Caki2 (cell line): ENCODE data around the gene GIMAP2. TPM values are rescaled to one million over a fixed set of nuclear protein-coding genes. Genes with fewer than 3 reads are reported as not detected.

ENCODE experiments used
- DNase-seq: peaks from one replicate; pipeline ENCODE4 v3.0.0-alpha.2; 2015; ENCODE audit warnings: low read depth
- in situ Hi-C: cut with HindIII; loops from 2 replicates; pipeline ENCODE4 v1.10.0; 2016; ENCODE audit warnings: low sequenced_read_pairs, low pct_unique_long_range_greater_than_20kb, mixed read lengths
- total RNA-seq: library from RNA; depleted of rRNA; stranded (reverse); fragments of >200 nt; shearing (Covaris generic); gene quantifications from 2 replicates; pipeline ENCODE4 v1.2.3, GENCODE V29; 2014; ENCODE audit warnings: low replicate concordance

Gene GIMAP2
- total RNA-seq, 1 experiment from 2014 or later = not detected

DNA sequence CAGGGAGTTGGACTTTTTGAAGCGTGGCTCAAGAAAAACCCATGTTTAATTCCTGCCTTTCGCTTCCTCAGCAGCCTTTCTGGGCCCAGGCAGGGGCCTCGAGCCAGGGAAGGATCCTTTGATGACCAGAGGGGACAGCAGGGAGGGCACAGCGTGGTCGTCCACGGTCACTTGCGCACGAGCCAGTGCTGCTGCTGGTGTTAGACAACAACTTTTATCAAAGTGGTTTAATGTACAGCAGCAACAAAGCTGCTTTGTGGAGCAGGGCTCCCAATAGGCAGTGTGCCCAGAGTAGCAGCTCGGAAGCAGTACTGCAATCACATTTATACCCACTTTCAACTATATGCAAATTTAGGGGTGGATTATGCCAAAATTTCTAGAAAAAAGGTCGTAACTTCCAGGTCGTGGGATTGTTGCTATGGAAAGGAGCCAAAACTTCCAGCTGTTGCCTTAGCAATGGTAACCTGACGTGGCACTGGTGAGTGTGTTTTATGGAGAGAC, 37.0 kb downstream of the GIMAP2 start:
- in situ Hi-C loops = no loop called here
- DNase-seq = no peak

DNA sequence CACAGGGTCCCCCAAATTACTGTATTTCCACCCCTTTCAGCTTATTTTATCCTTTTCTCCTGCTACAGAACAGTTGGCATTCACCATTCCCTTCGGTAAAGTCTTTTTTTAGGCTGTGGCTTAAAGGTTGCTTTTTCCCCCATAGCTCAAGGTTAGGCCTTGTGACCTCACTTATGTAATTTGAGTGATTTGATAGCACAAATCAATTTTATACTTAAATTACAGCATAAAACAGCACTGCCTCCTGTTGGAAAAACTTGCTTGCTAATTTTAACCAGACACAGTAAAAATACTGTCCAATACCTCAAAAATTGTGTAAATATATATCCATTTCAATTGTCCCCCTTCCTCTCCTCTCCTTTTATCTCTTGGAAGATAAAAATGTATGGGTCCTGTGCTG, 38.0 kb downstream of the GIMAP2 start:
- in situ Hi-C loops = no loop called here
- DNase-seq = no peak

DNA sequence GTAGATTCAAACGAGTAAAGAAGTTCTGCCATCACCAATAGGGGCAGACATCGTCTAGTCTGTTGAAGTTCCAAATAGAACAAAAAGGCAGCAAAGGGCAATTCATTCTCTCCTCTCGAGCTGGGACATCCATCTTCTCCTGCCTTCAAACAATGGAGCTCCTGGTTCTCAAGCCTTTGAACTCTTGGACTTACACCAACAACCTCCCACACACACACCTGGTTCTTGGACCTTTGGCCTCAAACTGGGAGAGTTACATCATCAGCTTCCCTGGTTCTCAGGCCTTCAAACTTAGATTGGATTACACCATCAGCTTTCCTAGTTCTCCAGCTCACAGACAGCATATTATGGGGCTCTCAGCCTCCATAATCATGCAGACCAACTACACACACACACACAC, 41.9 kb downstream of the GIMAP2 start:
- in situ Hi-C loops = no loop called here
- DNase-seq = no peak

DNA sequence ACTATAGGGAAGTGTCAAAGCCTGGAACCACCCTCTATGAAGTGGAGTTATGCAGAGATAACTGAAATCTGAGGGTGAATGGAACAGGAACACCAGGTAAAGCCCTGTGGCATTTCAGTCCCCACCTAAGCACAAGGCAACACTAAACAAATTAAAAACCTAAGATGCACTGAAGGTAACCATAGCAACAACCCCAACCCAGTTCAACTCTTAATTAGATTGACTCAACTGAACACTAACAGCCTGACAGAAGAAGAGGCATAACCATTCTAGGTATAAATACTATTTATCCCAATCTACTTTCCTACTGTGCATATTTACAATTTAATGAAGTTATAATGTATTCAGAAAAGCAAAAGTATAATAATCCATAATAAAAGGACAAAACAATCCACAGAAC, 42.5 kb downstream of the GIMAP2 start:
- no peak for DNase-seq
- in situ Hi-C loops = no loop called here

DNA sequence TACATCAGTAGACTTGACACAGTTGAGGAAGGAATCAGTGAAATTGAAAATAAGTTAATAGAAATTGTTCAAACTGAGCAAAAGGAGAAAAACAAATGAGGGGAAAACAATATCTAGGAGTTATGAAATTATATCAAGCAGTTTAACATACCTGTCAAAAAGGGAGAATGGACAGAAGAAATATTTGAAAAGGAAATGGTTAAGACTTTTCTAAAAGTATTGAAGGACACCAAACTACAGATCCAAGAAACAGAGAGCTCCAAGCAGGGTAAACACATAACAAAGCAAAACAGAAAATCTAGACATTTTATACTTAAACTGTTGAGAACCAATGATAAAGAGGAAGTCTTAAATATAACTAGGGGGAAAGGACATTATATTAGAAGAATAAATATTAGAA, 43.1 kb downstream of the GIMAP2 start:
- DNase-seq = no peak
- in situ Hi-C loops = no loop called here

DNA sequence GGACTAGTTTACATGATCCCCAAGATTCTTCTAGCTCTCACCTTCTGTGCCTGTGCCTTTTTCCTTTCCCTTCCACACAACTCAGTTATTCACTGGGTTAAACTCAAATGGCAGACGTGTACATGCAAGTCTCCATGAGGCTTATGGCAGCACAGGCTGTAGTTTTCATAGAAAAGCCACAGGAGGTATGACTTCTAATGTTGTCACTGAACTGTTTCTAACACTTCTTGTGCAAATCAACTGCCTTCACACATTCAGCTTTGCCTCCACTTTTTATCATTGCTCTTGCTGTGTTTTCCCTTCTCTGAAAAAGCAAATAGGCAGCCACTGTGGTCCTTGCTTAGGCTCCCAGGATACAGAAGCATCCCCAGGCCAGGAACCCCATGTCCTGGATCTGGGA, 46.4 kb downstream of the GIMAP2 start:
- no peak for DNase-seq
- in situ Hi-C loops = no loop called here

DNA sequence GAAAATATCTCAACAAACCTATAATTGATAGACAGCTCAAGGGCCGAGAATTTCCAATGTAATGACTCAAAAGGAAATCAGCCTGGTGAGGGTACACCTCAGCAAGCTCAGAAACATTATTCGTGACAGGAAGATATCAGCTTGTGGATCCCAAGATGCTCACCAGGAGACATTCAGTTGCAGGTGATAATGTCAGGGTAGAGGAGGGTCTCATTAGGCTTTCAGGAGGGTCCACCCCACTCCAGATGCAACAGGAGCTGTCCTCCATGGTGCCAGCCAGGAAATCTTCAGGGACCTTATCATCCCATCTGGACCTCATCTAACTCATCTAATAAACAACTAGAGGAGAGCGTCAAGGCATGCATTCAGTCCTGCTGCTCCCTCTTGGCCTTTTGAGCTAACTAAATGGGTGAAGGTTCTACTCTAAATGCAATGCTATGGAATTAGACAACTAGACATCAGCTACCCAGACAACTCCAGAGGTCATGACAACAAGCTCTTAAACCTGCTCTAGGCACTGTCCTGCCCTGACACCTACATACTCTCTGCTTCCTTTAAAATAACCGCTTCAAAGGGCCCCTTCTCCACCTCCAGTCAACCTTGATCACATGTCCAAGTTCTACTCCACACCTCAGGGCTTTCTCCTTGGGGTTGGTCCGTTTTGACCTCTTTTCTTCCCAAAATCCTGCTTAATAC, 47.4 kb downstream of the GIMAP2 start:
- in situ Hi-C loops = no loop called here
- no peak for DNase-seq

DNA sequence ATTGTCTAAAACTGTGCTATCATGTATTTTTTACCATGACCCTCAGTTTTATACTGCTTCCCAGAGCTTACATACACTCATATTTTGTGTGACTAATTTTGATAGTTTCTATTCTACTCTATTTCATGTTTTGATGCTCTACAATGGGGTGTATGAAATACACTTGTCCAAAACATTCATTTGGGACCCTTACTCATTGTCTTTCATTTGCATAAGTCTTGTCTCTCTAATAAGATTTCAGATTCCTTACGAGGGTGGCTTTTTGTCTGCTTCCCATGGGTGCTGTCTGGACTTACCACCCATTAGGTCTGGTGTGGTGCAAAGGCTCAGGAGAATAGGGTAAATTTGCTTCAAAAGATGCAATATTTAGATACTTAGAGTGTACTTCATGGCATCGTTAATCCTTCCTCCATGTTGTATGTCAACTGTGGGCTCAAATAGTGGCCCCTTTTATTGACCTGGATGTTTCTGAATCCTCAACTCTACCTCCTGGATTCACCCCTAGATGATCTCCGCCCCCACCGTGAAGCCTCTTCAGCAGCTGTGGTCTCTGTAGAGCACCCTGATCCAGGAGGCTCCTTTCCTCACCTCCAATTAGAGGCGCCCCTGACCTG, 48.1 kb downstream of the GIMAP2 start:
- no peak for DNase-seq
- in situ Hi-C loops = no loop called here

DNA sequence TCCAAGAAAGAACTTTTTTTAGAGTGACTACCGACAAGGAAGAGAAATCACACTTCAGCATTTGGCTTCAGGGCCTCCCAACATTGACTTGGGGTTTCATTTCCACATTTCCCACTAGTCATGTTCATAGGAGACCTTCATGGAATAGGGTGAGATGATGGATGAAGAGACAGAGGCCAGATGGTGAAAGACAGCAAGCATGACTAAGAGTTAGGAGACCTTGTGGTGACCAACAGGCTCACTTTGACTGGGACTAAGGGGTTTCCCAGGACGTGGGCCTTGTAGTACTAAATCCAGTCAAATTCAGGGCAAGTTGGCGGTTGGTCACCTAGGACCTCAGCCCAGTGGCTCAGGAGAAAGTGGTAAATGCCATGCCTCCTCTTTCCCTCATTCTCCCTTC, 48.7 kb downstream of the GIMAP2 start:
- DNase-seq = no peak
- in situ Hi-C loops = no loop called here

DNA sequence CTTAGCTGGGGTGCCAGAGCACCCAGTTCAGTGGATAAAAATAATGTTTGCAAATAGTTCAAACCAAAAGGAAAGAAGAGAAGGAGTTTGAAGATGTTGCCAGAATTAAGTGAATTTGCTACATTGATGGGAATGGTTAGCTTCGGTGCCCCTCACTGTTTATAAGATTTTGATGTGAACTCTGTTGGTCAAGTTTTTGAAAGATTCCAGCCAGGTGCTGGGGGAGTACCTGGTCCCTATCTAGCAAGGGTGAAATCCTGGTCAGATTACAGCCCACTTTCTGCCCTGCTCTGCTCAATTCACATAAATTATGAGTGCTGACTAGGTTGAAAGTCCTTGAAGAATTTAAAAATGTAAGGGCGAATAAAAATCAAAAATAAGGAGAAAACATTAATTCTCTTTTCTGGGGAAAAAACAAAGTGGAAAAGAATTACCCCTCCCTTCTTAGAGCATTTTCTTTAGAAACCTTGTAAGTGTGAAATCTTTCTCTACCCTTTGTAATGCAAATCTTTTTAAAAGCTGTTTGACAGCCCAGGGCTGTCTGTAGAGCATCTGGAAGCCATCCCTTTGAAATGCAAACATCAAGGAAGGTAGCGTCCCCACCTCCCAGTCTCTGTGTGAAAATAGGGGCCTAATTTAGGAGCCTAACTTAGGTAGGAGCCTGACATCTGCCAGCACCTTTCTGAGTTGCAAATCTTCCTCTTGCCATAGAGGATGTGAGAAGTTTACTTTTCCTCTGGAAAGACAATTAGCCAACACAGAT, 50.3 kb downstream of the GIMAP2 start:
- DNase-seq = no peak
- in situ Hi-C loops = no loop called here

DNA sequence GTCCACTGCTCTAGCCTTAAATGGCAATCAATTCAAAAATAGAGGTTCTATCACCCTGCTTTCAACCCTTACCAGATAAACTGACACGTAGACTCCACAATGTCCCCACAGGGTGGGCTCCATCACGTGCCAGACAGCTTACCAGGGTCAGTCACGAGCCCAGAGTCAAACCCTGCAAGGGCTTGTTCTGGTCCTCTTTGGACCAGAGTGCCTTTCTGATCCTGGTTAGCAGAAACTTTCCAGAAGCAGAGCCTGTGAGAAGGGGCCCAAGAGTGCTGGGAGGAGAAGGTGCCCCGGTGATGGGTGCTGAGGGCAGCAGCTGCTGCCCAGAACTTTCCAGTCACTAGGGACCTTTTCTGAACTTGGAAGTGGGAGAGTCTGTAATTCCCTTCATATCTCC, 51.4 kb downstream of the GIMAP2 start:
- in situ Hi-C loops = no loop called here
- DNase-seq = no peak

DNA sequence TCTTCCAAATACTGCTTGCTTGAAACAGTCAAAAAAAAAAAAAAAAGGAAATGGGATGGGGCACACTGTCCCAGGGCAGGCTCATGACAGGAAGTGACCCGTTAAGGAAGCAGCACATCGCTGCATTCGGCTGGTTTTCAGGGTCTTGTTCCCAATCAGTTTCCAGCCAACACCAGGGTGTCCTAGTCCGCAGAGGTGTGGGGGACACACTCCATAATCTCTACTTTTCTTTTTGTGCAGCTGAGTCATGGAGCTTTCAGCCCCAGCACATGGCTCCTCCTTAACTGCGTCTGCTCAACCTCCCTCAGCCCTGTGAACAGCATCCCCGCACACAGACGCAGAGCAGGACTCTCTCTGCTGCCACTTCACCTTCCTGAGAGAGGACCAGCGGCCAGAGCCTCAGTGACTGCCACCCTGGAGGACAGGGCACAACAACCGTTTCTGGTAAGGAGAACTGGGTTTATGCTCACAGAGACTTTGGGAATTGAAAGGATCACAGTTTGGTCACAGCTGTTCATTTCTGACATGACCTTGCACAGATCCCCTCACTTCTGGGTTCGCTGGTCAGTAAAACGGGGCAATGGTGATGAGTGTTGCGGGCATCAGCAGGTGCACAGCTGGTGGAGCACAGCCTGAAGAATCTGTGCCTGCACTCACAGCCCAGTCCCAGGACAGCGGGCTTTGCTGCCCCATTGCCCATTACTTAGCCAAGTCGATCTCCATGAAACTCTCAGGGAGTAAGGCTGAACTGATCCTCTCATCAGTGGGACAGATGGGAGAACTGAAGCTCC, 52.0 kb downstream of the GIMAP2 start, which contains the start of gene GIMAP5:
Gene GIMAP5, plus strand, starts transcription at position 154 of the 791 bp plus-strand sequence. CDS start 3,467 bp downstream, outside the sequence.
- no peak for DNase-seq
- in situ Hi-C loops = no loop called here

DNA sequence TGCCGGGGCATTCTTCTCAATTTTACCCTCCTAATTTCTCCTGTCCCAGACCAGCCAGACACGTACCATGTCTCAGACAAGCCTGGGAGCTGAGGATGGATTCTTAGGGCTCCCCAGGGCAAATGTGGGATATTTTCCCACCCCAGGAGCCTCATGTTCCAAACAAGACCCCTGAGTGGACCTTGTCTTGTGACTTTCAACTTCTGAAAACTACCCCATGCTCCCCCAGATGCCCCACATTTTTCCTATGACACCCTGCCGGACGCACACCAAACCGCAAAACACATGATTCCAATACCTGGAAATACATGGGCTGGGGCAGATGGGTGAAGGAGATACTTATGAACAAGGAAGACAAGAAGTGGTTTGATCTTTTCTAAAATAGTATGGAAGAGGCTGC, 52.6 kb downstream of the GIMAP2 start:
- in situ Hi-C loops = no loop called here

DNA sequence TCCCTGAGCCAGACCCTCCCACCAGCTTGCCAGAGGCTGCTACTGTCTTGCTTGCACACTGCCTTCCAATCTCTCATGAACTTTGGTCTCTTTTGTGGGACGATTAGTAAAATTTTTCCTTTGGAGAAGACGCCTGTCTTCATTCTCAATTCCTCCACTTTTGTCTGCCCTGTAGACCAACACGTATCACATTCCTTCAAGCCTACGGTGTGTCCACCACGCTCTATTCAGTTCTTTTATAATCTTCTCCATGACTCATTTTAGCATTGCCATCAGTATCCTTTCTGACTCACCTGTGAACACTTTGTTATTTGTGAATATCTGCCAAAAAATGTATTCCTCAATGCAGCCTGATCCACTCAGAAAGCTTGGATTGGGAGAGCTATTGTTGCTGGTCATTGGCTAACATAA, 53.1 kb downstream of the GIMAP2 start:
- in situ Hi-C loops = no loop called here
- DNase-seq = no peak

More for the DNA sequence above, 52.6 kb downstream of the GIMAP2 start:
- DNase-seq = no peak

DNA sequence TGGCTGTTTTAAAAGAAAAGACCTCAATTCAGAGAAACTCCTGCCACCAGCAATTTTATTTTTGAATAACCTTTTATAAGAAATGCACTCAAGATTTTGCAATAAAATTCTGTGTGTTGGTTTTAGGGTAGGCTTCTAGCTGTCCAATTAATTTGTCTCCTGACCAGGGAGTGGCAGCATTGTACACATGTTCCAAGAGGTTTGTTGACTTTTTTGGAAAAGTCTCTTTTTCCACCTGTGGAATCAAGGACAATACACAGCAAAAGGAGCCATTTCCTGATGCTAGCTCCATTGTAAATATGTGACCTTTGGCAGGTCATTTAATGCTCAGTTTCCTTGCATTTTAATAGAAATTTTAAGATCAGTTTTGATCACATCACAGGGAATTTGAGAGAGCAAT, 53.5 kb downstream of the GIMAP2 start:
- in situ Hi-C loops = no loop called here
- no peak for DNase-seq

DNA sequence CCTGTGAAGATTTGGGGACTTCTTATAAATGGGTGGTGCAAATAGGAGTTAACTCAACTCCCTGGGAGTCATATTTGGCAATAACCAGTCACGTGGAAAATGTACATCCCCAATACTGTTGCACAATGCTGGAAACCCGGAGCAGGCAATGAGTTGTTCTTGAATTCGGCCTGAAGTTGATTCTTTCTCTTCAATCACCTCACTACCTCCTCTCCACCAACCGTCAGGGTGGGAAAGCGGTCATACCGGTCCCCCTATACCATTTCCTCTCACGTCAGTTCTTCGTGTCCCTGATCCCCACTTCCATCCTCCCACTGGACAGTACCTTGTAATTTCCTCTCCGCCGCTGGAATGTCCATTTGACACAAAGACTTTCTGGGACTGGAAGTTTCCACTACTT, 54.5 kb downstream of the GIMAP2 start:
- in situ Hi-C loops = no loop called here
- DNase-seq = no peak

DNA sequence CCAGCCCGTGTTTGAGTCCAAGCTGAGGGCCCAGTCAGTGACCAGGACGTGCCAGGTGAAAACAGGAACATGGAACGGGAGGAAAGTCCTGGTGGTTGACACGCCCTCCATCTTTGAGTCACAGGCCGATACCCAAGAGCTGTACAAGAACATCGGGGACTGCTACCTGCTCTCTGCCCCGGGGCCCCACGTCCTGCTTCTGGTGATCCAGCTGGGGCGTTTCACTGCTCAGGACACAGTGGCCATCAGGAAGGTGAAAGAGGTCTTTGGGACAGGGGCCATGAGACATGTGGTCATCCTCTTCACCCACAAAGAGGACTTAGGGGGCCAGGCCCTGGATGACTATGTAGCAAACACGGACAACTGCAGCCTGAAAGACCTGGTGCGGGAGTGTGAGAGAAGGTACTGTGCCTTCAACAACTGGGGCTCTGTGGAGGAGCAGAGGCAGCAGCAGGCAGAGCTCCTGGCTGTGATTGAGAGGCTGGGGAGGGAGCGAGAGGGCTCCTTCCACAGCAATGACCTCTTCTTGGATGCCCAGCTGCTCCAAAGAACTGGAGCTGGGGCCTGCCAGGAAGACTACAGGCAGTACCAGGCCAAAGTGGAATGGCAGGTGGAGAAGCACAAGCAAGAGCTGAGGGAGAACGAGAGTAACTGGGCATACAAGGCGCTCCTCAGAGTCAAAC, 56.9 kb downstream of the GIMAP2 start:
- in situ Hi-C loops = no loop called here
- no peak for DNase-seq
